NCI-H748 (cell line): ENCODE results near the gene JPH3.

ENCODE experiments used
- DNase-seq: peaks from one replicate; lab custom pipeline; 2025; ENCODE audit not compliant: unreplicated experiment; lab: John Stamatoyannopoulos, UW

JPH3 gene

GRCh38 chr16:87625241-87625797 is 23.0 kb downstream of the JPH3 start:
- no peak for DNase-seq

GRCh38 chr16:87626401-87626800 is 24.1 kb downstream of the JPH3 start:
- DNase-seq = no peak

GRCh38 chr16:87626905-87627304 is 24.6 kb downstream of the JPH3 start:
- no peak for DNase-seq

- DNase-seq = no peak
These were observed 25.4 kb downstream of the JPH3 start for GRCh38 chr16:87627542-87628245.

GRCh38 chr16:87628246-87628923 is 26.1 kb downstream of the JPH3 start:
- no peak for DNase-seq

GRCh38 chr16:87628940-87629339 is 26.6 kb downstream of the JPH3 start:
- DNase-seq = no peak

- DNase-seq = no peak
These were observed 28.8 kb downstream of the JPH3 start for GRCh38 chr16:87631067-87631466.

GRCh38 chr16:87634411-87634810 is 32.1 kb downstream of the JPH3 start:
- no peak for DNase-seq

- DNase-seq = peak; percentile 54
These were observed 33.3 kb downstream of the JPH3 start for GRCh38 chr16:87635541-87636049.

- DNase-seq = peak; percentile 65
These were observed 33.9 kb downstream of the JPH3 start for GRCh38 chr16:87636050-87636684.

GRCh38 chr16:87636741-87637140 is 34.4 kb downstream of the JPH3 start:
- DNase-seq = no peak

- DNase-seq = no peak
These were observed 35.0 kb downstream of the JPH3 start for GRCh38 chr16:87637357-87637756.

- no peak for DNase-seq
These were observed 36.4 kb downstream of the JPH3 start for GRCh38 chr16:87638736-87639135.

- no peak for DNase-seq
These were observed 39.4 kb downstream of the JPH3 start for GRCh38 chr16:87641721-87642120.

GRCh38 chr16:87642491-87642890 is 40.2 kb downstream of the JPH3 start:
- no peak for DNase-seq

GRCh38 chr16:87644186-87644585 is 41.9 kb downstream of the JPH3 start:
- DNase-seq = no peak

- DNase-seq = no peak
These were observed 42.3 kb downstream of the JPH3 start for GRCh38 chr16:87644596-87644995.

GRCh38 chr16:87645802-87646201 is 43.5 kb downstream of the JPH3 start:
- DNase-seq = no peak

GRCh38 chr16:87647431-87648185 is 45.3 kb downstream of the JPH3 start:
- DNase-seq = no peak

GRCh38 chr16:87648236-87648635 is 45.9 kb downstream of the JPH3 start:
- DNase-seq = no peak
